Measurements from ENCODE around the gene AGAP2.

Gene AGAP2

DNA sequence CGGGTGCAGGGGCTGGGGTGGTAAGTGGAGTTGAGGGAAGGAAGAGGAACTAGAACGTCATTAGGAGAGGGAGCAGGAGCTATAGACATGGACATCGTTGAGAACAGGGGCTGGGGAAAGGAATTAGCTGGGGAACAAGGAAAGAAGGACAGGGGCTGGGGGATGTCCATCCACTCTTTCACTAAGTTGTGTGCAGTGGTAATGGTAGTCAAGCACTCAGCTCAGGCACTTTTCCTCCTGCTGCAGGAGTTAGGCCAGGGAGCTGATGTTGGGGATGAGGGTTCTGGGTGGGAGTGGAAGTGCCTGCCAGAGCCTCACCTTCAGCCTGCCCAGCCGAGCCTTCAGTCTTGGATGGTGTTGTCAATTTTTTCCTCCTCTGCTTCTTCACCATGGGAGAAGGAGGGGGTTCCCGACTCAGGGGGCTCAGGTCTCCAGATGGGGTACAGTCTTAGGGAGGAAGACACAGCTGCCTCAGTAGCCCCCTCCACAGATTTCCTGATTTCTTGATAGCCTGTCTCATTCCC is 9.2 kb downstream of the AGAP2 start:
- Histone ChIP-seq H3F3A (ENCODE audit: low read depth) (no peaks in the 10 kb centered on the region), H3K9me3 (ENCODE audit: insufficient read depth, low read depth, low read length) (no peaks in the 10 kb centered on the region), H3K9ac (ENCODE audit: low read depth, low read length, poor library complexity, severe bottlenecking) (no peak overlapping the region), H3K36me3 (ENCODE audit: insufficient read depth, low read length) (peaks cover 73% of the 10 kb centered on the region; the same call in 1 of the 2 replicates), H3K4me3 (ENCODE audit: low read length, poor library complexity, severe bottlenecking) (no peak overlapping the region), H3K79me2 (ENCODE audit: insufficient read depth, low read length) (no peaks in the 10 kb centered on the region), H3K4me1 (ENCODE audit: insufficient read depth, low read length, poor library complexity, severe bottlenecking) (no peaks in the 10 kb centered on the region), H4K20me1 (ENCODE audit: insufficient read depth, low read length, poor library complexity, severe bottlenecking) (no peaks in the 10 kb centered on the region), H3K27me3 (ENCODE audit: insufficient read depth, low read length, poor library complexity, severe bottlenecking) (no peaks in the 10 kb centered on the region), H3K4me2 (ENCODE audit: low read depth, low read length, poor library complexity, severe bottlenecking) (no peak overlapping the region), H2AFZ (ENCODE audit: low read length) (no peak overlapping the region), H3K9me2 (replicated peaks; ENCODE audit: low read depth, low read length) (no peaks in the 10 kb centered on the region)
- TF ChIP-seq EZH2phosphoT487 (IDR thresholded peaks at IDR 0.05; ENCODE audit: borderline replicate concordance) = no peak
- TF ChIP-seq, protein P1, sequence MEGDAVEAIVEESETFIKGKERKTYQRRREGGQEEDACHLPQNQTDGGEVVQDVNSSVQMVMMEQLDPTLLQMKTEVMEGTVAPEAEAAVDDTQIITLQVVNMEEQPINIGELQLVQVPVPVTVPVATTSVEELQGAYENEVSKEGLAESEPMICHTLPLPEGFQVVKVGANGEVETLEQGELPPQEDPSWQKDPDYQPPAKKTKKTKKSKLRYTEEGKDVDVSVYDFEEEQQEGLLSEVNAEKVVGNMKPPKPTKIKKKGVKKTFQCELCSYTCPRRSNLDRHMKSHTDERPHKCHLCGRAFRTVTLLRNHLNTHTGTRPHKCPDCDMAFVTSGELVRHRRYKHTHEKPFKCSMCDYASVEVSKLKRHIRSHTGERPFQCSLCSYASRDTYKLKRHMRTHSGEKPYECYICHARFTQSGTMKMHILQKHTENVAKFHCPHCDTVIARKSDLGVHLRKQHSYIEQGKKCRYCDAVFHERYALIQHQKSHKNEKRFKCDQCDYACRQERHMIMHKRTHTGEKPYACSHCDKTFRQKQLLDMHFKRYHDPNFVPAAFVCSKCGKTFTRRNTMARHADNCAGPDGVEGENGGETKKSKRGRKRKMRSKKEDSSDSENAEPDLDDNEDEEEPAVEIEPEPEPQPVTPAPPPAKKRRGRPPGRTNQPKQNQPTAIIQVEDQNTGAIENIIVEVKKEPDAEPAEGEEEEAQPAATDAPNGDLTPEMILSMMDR (conservative IDR thresholded peaks at IDR 0.05; ENCODE audit: low read length) = no peak

DNA sequence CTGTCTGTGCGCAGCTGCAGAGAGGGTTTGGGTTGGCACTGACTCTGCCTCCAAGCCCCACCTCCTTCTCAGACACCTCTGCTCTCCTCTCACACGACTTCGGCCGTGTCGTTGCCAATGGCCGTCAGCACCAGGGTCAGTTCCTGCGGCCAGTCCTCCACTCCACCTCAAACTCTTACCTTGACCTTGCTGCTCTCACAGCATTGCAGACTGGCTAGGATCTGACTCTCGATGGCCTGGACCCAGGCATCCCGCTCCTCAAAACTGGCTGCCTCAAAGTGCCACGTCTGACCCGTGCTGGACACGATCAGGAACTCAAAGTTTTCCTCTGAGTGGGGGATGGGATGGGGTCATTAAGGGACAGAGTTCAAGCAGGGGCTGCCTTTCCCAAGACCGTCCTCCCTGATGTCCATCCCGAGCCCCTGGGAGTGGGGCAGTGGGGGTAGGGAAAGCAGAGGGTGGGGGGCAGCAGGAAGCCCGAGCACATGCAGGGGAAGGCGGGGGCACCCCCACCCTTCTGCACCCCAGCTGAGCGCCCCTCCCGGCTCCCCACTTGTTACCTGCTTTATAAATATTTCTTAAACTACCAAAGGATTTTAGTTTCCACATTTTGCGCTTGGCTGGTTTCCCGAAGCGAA is 10.7 kb downstream of the AGAP2 start:
- Histone ChIP-seq H3K36me3 (ENCODE audit: insufficient read depth, low read length) (peaks cover 58% of the 10 kb centered on the region; the same call in 1 of the 2 replicates), H2AFZ (ENCODE audit: low read length) (no peak overlapping the region), H3F3A (ENCODE audit: low read depth) (no peaks in the 10 kb centered on the region), H3K9me3 (ENCODE audit: insufficient read depth, low read depth, low read length) (no peaks in the 10 kb centered on the region), H3K9ac (ENCODE audit: low read depth, low read length, poor library complexity, severe bottlenecking) (no peak overlapping the region), H3K4me1 (ENCODE audit: insufficient read depth, low read length, poor library complexity, severe bottlenecking) (no peaks in the 10 kb centered on the region), H4K20me1 (ENCODE audit: insufficient read depth, low read length, poor library complexity, severe bottlenecking) (no peaks in the 10 kb centered on the region), H3K27me3 (ENCODE audit: insufficient read depth, low read length, poor library complexity, severe bottlenecking) (no peaks in the 10 kb centered on the region), H3K4me2 (ENCODE audit: low read depth, low read length, poor library complexity, severe bottlenecking) (no peak overlapping the region), H3K4me3 (ENCODE audit: low read length, poor library complexity, severe bottlenecking) (no peak overlapping the region), H3K79me2 (ENCODE audit: insufficient read depth, low read length) (no peaks in the 10 kb centered on the region), H3K9me2 (replicated peaks; ENCODE audit: low read depth, low read length) (no peaks in the 10 kb centered on the region)
- no peak for TF ChIP-seq EZH2phosphoT487 (IDR thresholded peaks at IDR 0.05; ENCODE audit: borderline replicate concordance)
- TF ChIP-seq, protein P1 (conservative IDR thresholded peaks at IDR 0.05; ENCODE audit: low read length) = no peak

DNA sequence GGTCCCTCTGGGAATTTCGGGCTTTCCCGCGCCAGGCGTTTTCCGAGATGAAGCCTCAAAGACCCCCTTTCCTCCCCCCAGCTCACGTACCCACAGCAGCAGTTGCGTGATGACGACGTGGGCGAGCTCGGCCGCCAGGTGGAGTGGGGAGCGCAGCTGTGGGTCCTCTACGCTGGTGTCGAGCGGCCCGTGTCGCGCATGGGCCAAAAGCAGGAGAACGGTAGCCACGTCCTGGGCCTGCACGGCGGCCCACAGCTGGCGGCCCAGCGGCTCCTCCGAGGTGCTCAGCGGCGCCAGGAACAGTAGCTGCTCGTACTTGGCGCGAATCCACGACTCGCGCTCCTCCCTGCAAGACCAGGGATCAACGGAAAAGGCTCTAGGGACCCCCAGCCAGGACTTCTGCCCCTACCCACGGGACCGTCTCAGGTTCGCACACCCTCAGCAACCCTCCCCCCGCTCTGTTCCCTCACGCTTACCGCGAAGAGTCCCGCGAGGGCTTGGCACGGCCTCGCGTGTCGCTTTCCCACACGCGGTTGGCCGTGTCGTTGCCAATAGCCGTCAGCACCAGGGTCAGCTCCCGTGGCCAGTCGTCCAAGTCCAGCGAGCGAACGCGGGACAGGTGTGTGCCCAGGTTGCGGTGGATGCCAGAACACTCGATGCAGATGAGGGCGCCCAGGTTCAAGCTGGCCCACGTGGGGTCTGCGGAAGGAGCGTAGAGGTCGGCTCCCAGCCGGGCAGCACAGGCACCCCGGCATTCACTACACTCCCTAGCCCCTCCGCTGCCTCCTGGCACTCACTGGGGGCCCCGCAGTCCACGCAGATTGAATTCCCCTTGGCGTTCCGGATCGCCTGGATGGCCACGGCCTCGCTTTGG is 11.4 kb downstream of the AGAP2 start:
- H3K9me2 ChIP-seq (replicated peaks; ENCODE audit: low read depth, low read length) = no peaks in the 10 kb centered on the region
- TF ChIP-seq, protein P1 (conservative IDR thresholded peaks at IDR 0.05; ENCODE audit: low read length) = no peak
- TF ChIP-seq EZH2phosphoT487 (IDR thresholded peaks at IDR 0.05; ENCODE audit: borderline replicate concordance) = no peak
- no peak overlapping the region for H3K4me2 ChIP-seq (ENCODE audit: low read depth, low read length, poor library complexity, severe bottlenecking)
- H2AFZ ChIP-seq (ENCODE audit: low read length) = no peak overlapping the region
- H3K9me3 ChIP-seq (ENCODE audit: insufficient read depth, low read depth, low read length) = no peaks in the 10 kb centered on the region
- no peaks in the 10 kb centered on the region for H3K79me2 ChIP-seq (ENCODE audit: insufficient read depth, low read length)
- no peaks in the 10 kb centered on the region for H3K27me3 ChIP-seq (ENCODE audit: insufficient read depth, low read length, poor library complexity, severe bottlenecking)
- H3K4me3 ChIP-seq (ENCODE audit: low read length, poor library complexity, severe bottlenecking) = no peak overlapping the region
- no peaks in the 10 kb centered on the region for H3F3A ChIP-seq (ENCODE audit: low read depth)
- H3K4me1 ChIP-seq (ENCODE audit: insufficient read depth, low read length, poor library complexity, severe bottlenecking) = no peaks in the 10 kb centered on the region
- H3K9ac ChIP-seq (ENCODE audit: low read depth, low read length, poor library complexity, severe bottlenecking) = no peak overlapping the region
- H3K36me3 ChIP-seq (ENCODE audit: insufficient read depth, low read length) = peaks cover 50% of the 10 kb centered on the region; the same call in 1 of the 2 replicates
- no peaks in the 10 kb centered on the region for H4K20me1 ChIP-seq (ENCODE audit: insufficient read depth, low read length, poor library complexity, severe bottlenecking)

All from Loucy (cell line).